ENCODE results near the gene PGS1. TPM values are rescaled to one million over a fixed set of nuclear protein-coding genes. Genes with fewer than 3 reads are reported as not detected.
"Not testable (repeated sequence)": the region's sequence is repeated elsewhere in the genome, so short reads cannot be mapped to it uniquely, and the experiment has no call there.

Gene PGS1
- total RNA-seq, 1 donor, result 40.2 TPM

DNA sequence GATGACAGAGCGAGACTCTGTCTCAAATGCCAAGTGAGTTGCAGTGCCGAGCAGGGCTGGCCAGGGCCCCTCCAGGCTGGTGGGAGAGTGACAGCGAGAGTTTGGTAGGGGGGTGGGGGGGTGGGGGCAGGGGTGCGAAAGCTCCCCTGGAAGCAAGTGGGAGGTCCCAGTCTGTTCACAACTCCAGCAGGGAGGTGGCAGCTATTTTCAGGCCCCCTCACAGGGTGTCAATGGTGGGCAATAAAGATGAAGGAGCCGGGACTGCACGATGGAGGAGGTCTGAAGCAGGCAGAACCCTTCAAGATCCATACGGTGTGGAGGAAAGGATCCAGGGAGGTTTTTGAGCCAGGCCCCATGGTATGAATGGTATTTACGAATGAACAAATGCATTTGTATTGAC is 83.7 kb downstream of the PGS1 start:
- no peak for DNase-seq (ENCODE audit: low read depth)
- TF ChIP-seq, protein P1, sequence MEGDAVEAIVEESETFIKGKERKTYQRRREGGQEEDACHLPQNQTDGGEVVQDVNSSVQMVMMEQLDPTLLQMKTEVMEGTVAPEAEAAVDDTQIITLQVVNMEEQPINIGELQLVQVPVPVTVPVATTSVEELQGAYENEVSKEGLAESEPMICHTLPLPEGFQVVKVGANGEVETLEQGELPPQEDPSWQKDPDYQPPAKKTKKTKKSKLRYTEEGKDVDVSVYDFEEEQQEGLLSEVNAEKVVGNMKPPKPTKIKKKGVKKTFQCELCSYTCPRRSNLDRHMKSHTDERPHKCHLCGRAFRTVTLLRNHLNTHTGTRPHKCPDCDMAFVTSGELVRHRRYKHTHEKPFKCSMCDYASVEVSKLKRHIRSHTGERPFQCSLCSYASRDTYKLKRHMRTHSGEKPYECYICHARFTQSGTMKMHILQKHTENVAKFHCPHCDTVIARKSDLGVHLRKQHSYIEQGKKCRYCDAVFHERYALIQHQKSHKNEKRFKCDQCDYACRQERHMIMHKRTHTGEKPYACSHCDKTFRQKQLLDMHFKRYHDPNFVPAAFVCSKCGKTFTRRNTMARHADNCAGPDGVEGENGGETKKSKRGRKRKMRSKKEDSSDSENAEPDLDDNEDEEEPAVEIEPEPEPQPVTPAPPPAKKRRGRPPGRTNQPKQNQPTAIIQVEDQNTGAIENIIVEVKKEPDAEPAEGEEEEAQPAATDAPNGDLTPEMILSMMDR (IDR thresholded peaks at IDR 0.05; ENCODE audit: insufficient read depth, low read length), result no peak
- no peak overlapping the region for H3K4me3 ChIP-seq (ENCODE audit: low read depth, low read length)

GRCh38 chr17:78466109-78466785 is 87.8 kb downstream of the PGS1 start:
- DNase-seq (ENCODE audit: low read depth); H3K4me3 ChIP-seq (ENCODE audit: low read depth, low read length): not testable (repeated sequence)

- TF ChIP-seq, protein P1 (IDR thresholded peaks at IDR 0.05; ENCODE audit: insufficient read depth, low read length), result no peak
- no peak overlapping the region for H3K4me3 ChIP-seq (ENCODE audit: low read depth, low read length)
- DNase-seq (ENCODE audit: low read depth), result no peak
Measured at GRCh38 chr17:78466786-78467715, 88.6 kb downstream of the PGS1 start.

DNA sequence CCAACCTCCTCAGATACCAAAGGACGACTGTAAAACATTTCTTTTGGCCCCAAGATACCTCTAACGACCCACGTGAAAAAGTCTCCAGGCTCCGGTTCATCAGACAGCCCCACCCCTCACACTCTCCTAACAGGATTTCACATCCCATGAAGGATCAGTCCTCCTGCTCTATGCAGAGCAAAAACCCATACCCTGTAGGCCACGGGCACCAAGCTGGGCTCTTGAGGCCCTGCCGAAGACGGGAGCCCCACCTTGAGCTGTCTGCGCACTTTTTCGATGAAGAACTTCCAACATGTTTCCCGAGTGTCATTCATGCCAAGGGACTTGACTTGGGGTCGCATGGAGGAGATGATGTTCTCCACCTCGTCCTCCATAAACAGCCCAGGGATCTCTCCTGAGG is 89.9 kb downstream of the PGS1 start:
- H3K4me3 ChIP-seq (ENCODE audit: low read depth, low read length), result no peak overlapping the region
- TF ChIP-seq, protein P1 (IDR thresholded peaks at IDR 0.05; ENCODE audit: insufficient read depth, low read length), result no peak
- DNase-seq (ENCODE audit: low read depth), result no peak

GRCh38 chr17:78469443-78469842 is 91.0 kb downstream of the PGS1 start:
- no peak overlapping the region for H3K4me3 ChIP-seq (ENCODE audit: low read depth, low read length)
- DNase-seq (ENCODE audit: low read depth), result no peak
- TF ChIP-seq, protein P1 (IDR thresholded peaks at IDR 0.05; ENCODE audit: insufficient read depth, low read length), result no peak

- TF ChIP-seq, protein P1 (IDR thresholded peaks at IDR 0.05; ENCODE audit: insufficient read depth, low read length), result no peak
- DNase-seq (ENCODE audit: low read depth), result no peak
- no peak overlapping the region for H3K4me3 ChIP-seq (ENCODE audit: low read depth, low read length)
Measured at GRCh38 chr17:78471635-78472034, 93.2 kb downstream of the PGS1 start.

All from fibroblast of the aortic adventitia (primary cell).